ENCODE measurements around the gene KIF15. TPM values are rescaled to one million over a fixed set of nuclear protein-coding genes. Genes with fewer than 3 reads are reported as not detected.
"Not testable (repeated sequence)": the region's sequence is repeated elsewhere in the genome, so short reads cannot be mapped to it uniquely, and the experiment has no call there.

Gene KIF15
- total RNA-seq, 1 donor from 2014 or later, result 30.2 TPM

- intact Hi-C loops (cut with micrococcal nuclease), result no loop called here
Observed at GRCh38 chr3:44825264-44825925, 63.8 kb downstream of the KIF15 start.

- intact Hi-C loops (cut with micrococcal nuclease), result no loop called here
Observed at GRCh38 chr3:44827196-44827595, 65.6 kb downstream of the KIF15 start.

GRCh38 chr3:44831232-44831631 lies 69.6 kb downstream of the KIF15 start:
- intact Hi-C loops (cut with micrococcal nuclease), result no loop called here

GRCh38 chr3:44832032-44832431 lies 70.4 kb downstream of the KIF15 start:
- intact Hi-C loops (cut with micrococcal nuclease), result no loop called here

GRCh38 chr3:44832965-44833364 lies 71.4 kb downstream of the KIF15 start:
- intact Hi-C loops (cut with micrococcal nuclease), result no loop called here

- intact Hi-C loops (cut with micrococcal nuclease), result no loop called here
Observed at GRCh38 chr3:44833394-44833793, 71.8 kb downstream of the KIF15 start.

GRCh38 chr3:44835684-44836083 lies 74.1 kb downstream of the KIF15 start:
- intact Hi-C loops (cut with micrococcal nuclease), result no loop called here

GRCh38 chr3:44842376-44842775 lies 80.8 kb downstream of the KIF15 start:
- intact Hi-C loops (cut with micrococcal nuclease), result no loop called here

- intact Hi-C loops (cut with micrococcal nuclease), result no loop called here
Observed at GRCh38 chr3:44845528-44846520, 84.2 kb downstream of the KIF15 start.

GRCh38 chr3:44848634-44849033 lies 87.0 kb downstream of the KIF15 start:
- intact Hi-C loops (cut with micrococcal nuclease), result no loop called here

- intact Hi-C loops (cut with micrococcal nuclease), result not testable (repeated sequence)
Observed at GRCh38 chr3:44856663-44857062, 95.1 kb downstream of the KIF15 start.

GRCh38 chr3:44860117-44860516 lies 98.5 kb downstream of the KIF15 start:
- intact Hi-C loops (cut with micrococcal nuclease), result loop anchor here (2.0 to 10.0 kb wide), 4 partner anchors 117 to 1168 kb away; partner anchors contain the start of genes ABHD5, EXOSC7, SACM1L and ZDHHC3

GRCh38 chr3:44861412-44862225 lies 100.0 kb downstream of the KIF15 start, which contains the start of gene TMEM42:
TMEM42 (plus strand) TSS chr3:44861912; CDS start chr3:44861925, 13 bp downstream.
- intact Hi-C loops (cut with micrococcal nuclease), result loop anchor here (1.0 to 10.0 kb wide), 10 partner anchors 100 to 1169 kb away; partner anchors contain the start of genes ABHD5, EXOSC7, KIAA1143 and KIF15

- intact Hi-C loops (cut with micrococcal nuclease), result loop anchor here (2.0 to 10.0 kb wide), 3 partner anchors 385 to 1170 kb away; partner anchors contain the start of genes ABHD5, SACM1L and ZNF445
Observed at GRCh38 chr3:44862226-44862637, 100.6 kb downstream of the KIF15 start.

GRCh38 chr3:44865272-44866035 lies 103.9 kb downstream of the KIF15 start:
- intact Hi-C loops (cut with micrococcal nuclease), result loop anchor here (10.0 kb wide), 1 partner anchor 819 kb away; the partner anchor contains the start of gene SACM1L

- intact Hi-C loops (cut with micrococcal nuclease), result loop anchor here (10.0 kb wide), 1 partner anchor 817 kb away; the partner anchor contains the start of gene SACM1L
Observed at GRCh38 chr3:44867421-44868111, 106.0 kb downstream of the KIF15 start.

- intact Hi-C loops (cut with micrococcal nuclease), result no loop called here
Observed at GRCh38 chr3:44870375-44871061, 108.9 kb downstream of the KIF15 start.

- intact Hi-C loops (cut with micrococcal nuclease), result no loop called here
Observed at GRCh38 chr3:44874308-44874707, 112.7 kb downstream of the KIF15 start, which contains the start of gene TGM4. TGM4 (plus strand) TSS chr3:44874608; CDS start chr3:44874679, 71 bp downstream.

GRCh38 chr3:44875596-44875995 lies 114.0 kb downstream of the KIF15 start:
- intact Hi-C loops (cut with micrococcal nuclease), result no loop called here
